OCI-LY7 (cell line): Measurements from ENCODE around the gene ACSF2. TPM values are rescaled to one million over a fixed set of nuclear protein-coding genes. Genes with fewer than 3 reads are reported as not detected.

Experiments used
- BruUV-seq: library from RNA; stranded (reverse); fragments of 400-500 nt; replicated peaks from 2 replicates; lab custom pipeline; 2021; lab: Mats Ljungman, UMichigan
- CTCF ChIA-PET: fragments of 300-600 bp; sonication (Branson Sonifier 250); formaldehyde crosslinking; loops from one replicate; lab custom pipeline; 2022; ENCODE audit warnings: antibody characterized with exemption; ENCODE audit not compliant: unreplicated experiment; lab: Charles Lee
- POLR2A ChIA-PET: fragments of 300-600 bp; sonication (Branson Sonifier 250); formaldehyde crosslinking; loops from one replicate; lab custom pipeline; 2022; ENCODE audit warnings: antibody characterized with exemption; lab: Charles Lee
- DNase-seq: peaks from one replicate; pipeline ENCODE4 v3.0.0-alpha.2; 2015; ENCODE audit warnings: low spot score
- H2AFZ ChIP-seq: fragments of 200-600 bp; sonication (generic), shearing (Covaris generic); 2 replicates; pipeline ENCODE4 v1.6.1; 2014; ENCODE audit warnings: mild to moderate bottlenecking, antibody characterized with exemption, low read length, moderate library complexity
- H3K27ac ChIP-seq: fragments of 200-600 bp; sonication (generic); 2 replicates; pipeline ENCODE4 v1.5.1; 2014; ENCODE audit warnings: mixed run types, low read depth, mild to moderate bottlenecking, moderate library complexity, low read length, inconsistent platforms; ENCODE audit not compliant: poor library complexity, severe bottlenecking
- H3K36me3 ChIP-seq: fragments of 200-600 bp; sonication (generic); 2 replicates; pipeline ENCODE4 v1.6.1; 2014; ENCODE audit warnings: mild to moderate bottlenecking, antibody characterized with exemption, low read length, moderate library complexity, mixed read lengths; ENCODE audit not compliant: insufficient read depth
- H3K4me1 ChIP-seq: fragments of 200-600 bp; sonication (generic); 2 replicates; pipeline ENCODE4 v1.5.1; 2014; ENCODE audit warnings: mild to moderate bottlenecking, low read length; ENCODE audit not compliant: insufficient read depth, poor library complexity, severe bottlenecking
- H3K4me2 ChIP-seq: fragments of 200-600 bp; sonication (generic); 2 replicates; pipeline ENCODE4 v1.6.1; 2014; ENCODE audit warnings: mild to moderate bottlenecking, low read length
- H3K4me3 ChIP-seq: fragments of 200-600 bp; sonication (generic); 2 replicates; pipeline ENCODE4 v1.5.1; 2014; ENCODE audit warnings: mild to moderate bottlenecking, low read depth, low read length; ENCODE audit not compliant: poor library complexity, severe bottlenecking
- H3K79me2 ChIP-seq: fragments of 200-600 bp; sonication (generic); 2 replicates; pipeline ENCODE4 v1.6.1; 2016; ENCODE audit warnings: low read depth, mild to moderate bottlenecking, low read length, moderate library complexity, mixed read lengths; ENCODE audit not compliant: insufficient read depth
- H3K9me2 ChIP-seq: fragments of 200-600 bp; sonication (generic); 2 replicates; pipeline ENCODE4 v1.6.1; 2016; ENCODE audit warnings: mild to moderate bottlenecking, low read length, mixed read lengths; ENCODE audit not compliant: insufficient read depth
- H3K9me3 ChIP-seq: fragments of 200-600 bp; sonication (generic); 2 replicates; pipeline ENCODE4 v1.6.1; 2014; ENCODE audit warnings: mild to moderate bottlenecking, mixed run types, low read length, mixed read lengths
- H4K20me1 ChIP-seq: fragments of 200-600 bp; sonication (generic); 2 replicates; pipeline ENCODE4 v1.6.1; 2014; ENCODE audit warnings: mild to moderate bottlenecking, antibody characterized with exemption, low read length, moderate library complexity, mixed read lengths; ENCODE audit not compliant: insufficient read depth
- CTCF ChIP-seq: fragments of 200-600 bp; sonication (generic); conservative IDR thresholded peaks from 2 replicates; pipeline ENCODE4 v1.5.1; 2014; ENCODE audit warnings: mild to moderate bottlenecking, antibody characterized with exemption, low read length, moderate library complexity, mixed read lengths
- EZH2phosphoT487 ChIP-seq: fragments of 200-600 bp; sonication (generic); IDR thresholded peaks from 2 replicates; pipeline ENCODE4 v1.6.1; 2018; ENCODE audit warnings: low read depth, borderline replicate concordance, mild to moderate bottlenecking, mixed run types, antibody characterized with exemption, low read length, moderate library complexity, mixed read lengths
- intact Hi-C: fragments of 100-400 bp; cut with micrococcal nuclease; formaldehyde crosslinking; loops from one replicate; pipeline ENCODE4 v1.10.0; 2022; ENCODE audit not compliant: unreplicated experiment
- total RNA-seq, 2 experiments: library from RNA; depleted of rRNA in 1 of 2; stranded (reverse); fragments of >200 nt in 1 of 2; shearing (Covaris generic) in 1 of 2; gene quantifications; 2 replicates each; pipeline ENCODE4 v1.2.3, GENCODE V29; 2014 to 2022

Gene ACSF2
- total RNA-seq, 2 experiments from 2014 or later = 38.6 to 42.7 TPM

GRCh38 chr17:50458701-50459676 is 33.0 kb downstream of the ACSF2 start:
- Histone ChIP-seq H3K27ac (no peak overlapping the region), H3K79me2 (no peaks in the 10 kb centered on the region), H4K20me1 (no peaks in the 10 kb centered on the region), H3K9me2 (no peaks in the 10 kb centered on the region), H3K4me3 (no peak overlapping the region), H3K9me3 (no peaks in the 10 kb centered on the region), H3K36me3 (no peaks in the 10 kb centered on the region), H3K4me1 (no peaks in the 10 kb centered on the region), H2AFZ (no peak overlapping the region), H3K4me2 (no peak overlapping the region)
- intact Hi-C loops = no loop called here
- DNase-seq = no peak
- TF ChIP-seq EZH2phosphoT487 = no peak
- TF ChIP-seq CTCF = no peak
- ChIA-PET POLR2A (interaction anchor here (0.6 kb wide), 2 partner anchors 38 to 373 kb away, joined by 3 to 4 read pairs; no protein-coding TSS in a partner anchor), CTCF (interaction anchor here (0.6 kb wide), 1 partner anchor 97 kb away, joined by 3 read pairs; no protein-coding TSS in a partner anchor)
- BruUV-seq = no TSS peak

GRCh38 chr17:50459756-50460155 is 33.7 kb downstream of the ACSF2 start:
- DNase-seq = peak; percentile 24
- no peaks in the 10 kb centered on the region for H4K20me1 ChIP-seq
- ChIA-PET CTCF (no interaction called here), POLR2A (interaction anchor here (0.5 kb wide), 1 partner anchor 52 kb away, joined by 4 read pairs; no protein-coding TSS in a partner anchor)
- H3K9me3 ChIP-seq = no peaks in the 10 kb centered on the region
- H3K27ac ChIP-seq = no peak overlapping the region
- H3K4me1 ChIP-seq = no peaks in the 10 kb centered on the region
- H3K4me3 ChIP-seq = no peak overlapping the region
- no peaks in the 10 kb centered on the region for H3K9me2 ChIP-seq
- no peaks in the 10 kb centered on the region for H3K36me3 ChIP-seq
- TF ChIP-seq EZH2phosphoT487 (no peak), CTCF (no peak)
- intact Hi-C loops = no loop called here
- no peak overlapping the region for H2AFZ ChIP-seq
- BruUV-seq = no TSS peak
- H3K79me2 ChIP-seq = no peaks in the 10 kb centered on the region
- no peak overlapping the region for H3K4me2 ChIP-seq
